Muscle layer of duodenum (tissue), 2 donors: ENCODE results near the gene GID8.

Experiments used
- H3K27ac ChIP-seq: one replicate; pipeline ENCODE4 v1.7.0; 2013; ENCODE audit warnings: mild to moderate bottlenecking, low read length
- H3K27me3 ChIP-seq: one replicate; pipeline ENCODE4 v1.7.0; 2013; ENCODE audit warnings: low read depth, mild to moderate bottlenecking, control low read depth, low read length
- H3K36me3 ChIP-seq, 2 donors: one replicate each; pipeline ENCODE4 v1.7.0; 2013; ENCODE audit warnings: low read length in 2 of 2, control low read depth in 1 of 2, mild to moderate bottlenecking in 1 of 2; ENCODE audit not compliant: insufficient read depth in 2 of 2, control insufficient read depth in 1 of 2
- H3K4me1 ChIP-seq, 2 donors: one replicate each; pipeline ENCODE4 v1.7.0; 2013; ENCODE audit warnings: low read length in 2 of 2, mild to moderate bottlenecking in 2 of 2, control low read depth in 1 of 2, moderate library complexity in 1 of 2; ENCODE audit not compliant: insufficient read depth in 2 of 2, control insufficient read depth in 1 of 2
- H3K4me3 ChIP-seq, 2 donors: one replicate each; pipeline ENCODE4 v1.7.0; 2013; ENCODE audit warnings: low read length in 2 of 2, low read depth in 1 of 2, mild to moderate bottlenecking in 1 of 2
- H3K9me3 ChIP-seq, 2 donors: one replicate each; pipeline ENCODE4 v1.7.0; 2013; ENCODE audit warnings: low read length in 2 of 2, control low read depth in 1 of 2, mild to moderate bottlenecking in 1 of 2; ENCODE audit not compliant: control insufficient read depth in 1 of 2
- donor health status: healthy.

The GID8 gene

DNA sequence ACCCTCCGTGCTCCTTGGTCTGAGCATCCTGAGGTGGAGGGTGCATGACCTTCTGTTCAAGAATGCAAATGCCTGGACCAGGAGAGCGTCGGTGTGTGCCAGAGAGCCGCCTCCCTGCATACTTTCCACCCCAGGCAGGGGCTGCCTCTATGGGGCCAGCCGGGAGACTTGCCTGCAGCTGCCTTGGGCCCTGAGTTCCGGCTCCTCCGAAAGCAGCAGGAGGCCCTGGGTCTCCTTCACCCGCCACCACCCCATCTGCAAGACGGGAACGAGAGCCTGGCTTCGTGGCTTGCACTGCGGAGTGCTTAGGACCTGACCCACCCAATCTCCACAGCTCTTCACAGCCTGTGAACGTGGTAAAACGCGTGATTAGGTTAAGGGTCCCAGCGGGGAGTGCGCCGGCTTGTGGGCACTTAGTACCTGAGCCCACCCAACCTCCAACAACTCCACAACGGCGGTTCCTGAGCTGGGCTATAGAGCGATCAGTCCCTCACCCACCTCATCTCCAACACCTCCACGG, 52.4 kb downstream of the GID8 start:
- H3K27ac ChIP-seq = no peak overlapping the region
- peaks cover 4% of the 10 kb centered on the region for H3K27me3 ChIP-seq
- no peaks in the 10 kb centered on the region for H3K9me3 ChIP-seq
- H3K4me1 ChIP-seq = no peaks in the 10 kb centered on the region
- H3K36me3 ChIP-seq = no peaks in the 10 kb centered on the region
- no peak overlapping the region for H3K4me3 ChIP-seq

DNA sequence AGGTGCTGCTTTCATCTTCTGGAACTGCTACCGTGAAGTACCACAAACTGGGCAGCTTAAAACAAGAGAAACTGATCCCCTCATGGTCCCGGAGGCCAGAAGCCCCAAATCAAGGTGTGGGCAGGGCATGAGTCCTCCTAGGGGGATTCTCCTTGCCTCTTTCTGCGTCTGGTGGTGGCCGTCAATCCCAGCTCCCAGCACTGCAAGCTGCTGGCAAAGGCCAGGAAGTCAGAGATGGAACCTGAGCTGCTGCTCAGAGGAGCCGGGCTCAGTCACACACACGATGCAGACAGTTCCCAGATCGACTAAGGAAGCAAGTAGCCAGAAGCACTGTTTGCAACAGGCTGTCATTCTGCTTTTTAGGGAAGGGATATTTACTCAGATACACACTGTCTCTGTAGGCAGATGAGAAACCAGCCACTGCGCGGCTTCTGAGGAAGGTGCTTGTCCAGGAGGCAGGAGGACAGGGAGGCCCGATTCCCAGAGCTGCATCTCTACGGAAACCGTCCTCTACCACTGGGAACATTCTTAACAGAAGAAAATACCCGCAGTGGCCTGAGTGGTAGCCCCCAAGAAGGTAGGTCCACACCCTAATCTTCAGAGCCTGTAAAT, 53.4 kb downstream of the GID8 start:
- Histone ChIP-seq H3K4me1 (no peaks in the 10 kb centered on the region), H3K9me3 (no peaks in the 10 kb centered on the region), H3K27me3 (peaks cover 4% of the 10 kb centered on the region), H3K27ac (no peak overlapping the region), H3K36me3 (no peaks in the 10 kb centered on the region), H3K4me3 (no peak overlapping the region)

DNA sequence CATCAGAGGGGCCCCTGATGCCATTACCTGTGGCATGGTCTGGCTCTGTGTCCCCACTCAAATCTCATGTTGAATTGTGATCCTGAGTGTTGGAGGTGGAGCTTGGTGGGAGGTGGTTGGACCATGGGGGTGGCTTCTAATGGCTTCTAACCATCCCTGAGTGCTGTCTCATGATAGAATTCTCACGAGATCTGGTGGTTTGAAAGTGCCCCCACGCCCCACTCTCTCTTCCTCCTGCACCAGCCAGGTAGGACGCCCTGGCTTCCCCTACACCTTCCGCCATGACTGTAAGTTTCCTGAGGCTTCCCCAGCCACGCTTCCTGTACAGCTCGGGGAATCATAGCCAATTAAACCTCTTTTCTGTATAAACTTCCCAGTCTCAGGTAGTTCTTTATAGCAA, 53.9 kb downstream of the GID8 start:
- no peaks in the 10 kb centered on the region for H3K9me3 ChIP-seq
- H3K4me3 ChIP-seq = no peak overlapping the region
- peaks cover 4% of the 10 kb centered on the region for H3K27me3 ChIP-seq
- no peaks in the 10 kb centered on the region for H3K36me3 ChIP-seq
- no peaks in the 10 kb centered on the region for H3K4me1 ChIP-seq
- no peak overlapping the region for H3K27ac ChIP-seq

DNA sequence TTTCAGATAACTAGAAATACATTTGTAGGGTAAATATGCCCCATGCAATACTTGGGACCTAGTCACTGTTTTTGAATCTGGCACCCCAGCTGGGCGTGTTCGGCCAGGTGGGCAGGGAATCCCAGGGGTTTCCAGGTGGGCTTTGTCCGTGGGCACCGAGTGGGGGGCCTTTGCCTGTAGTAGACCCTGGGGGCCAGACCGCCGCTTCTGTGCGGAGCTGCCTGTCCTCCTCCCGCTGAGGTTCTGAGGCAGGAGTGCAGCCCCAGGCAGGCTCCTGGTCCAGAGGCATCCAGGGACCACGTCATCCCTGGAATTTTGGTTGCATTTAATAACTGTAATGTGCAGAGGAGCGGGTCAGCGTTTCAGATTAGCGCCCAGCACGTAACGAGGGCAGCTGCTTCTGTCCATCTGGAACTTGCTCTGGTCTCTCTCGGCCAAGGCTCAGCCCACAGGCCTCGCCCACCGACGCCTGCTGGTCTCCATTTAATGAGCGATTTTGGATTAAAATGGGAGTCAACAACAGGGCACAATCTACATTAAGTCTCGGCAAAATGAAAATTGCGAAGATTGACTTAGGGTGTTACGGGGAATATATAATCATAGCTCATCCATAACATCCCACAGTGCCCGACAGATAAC, 56.0 kb downstream of the GID8 start:
- Histone ChIP-seq H3K27ac (no peak overlapping the region), H3K4me1 (no peaks in the 10 kb centered on the region), H3K9me3 (no peaks in the 10 kb centered on the region), H3K27me3 (peaks cover 16% of the 10 kb centered on the region), H3K36me3 (no peaks in the 10 kb centered on the region), H3K4me3 (no peak overlapping the region)

DNA sequence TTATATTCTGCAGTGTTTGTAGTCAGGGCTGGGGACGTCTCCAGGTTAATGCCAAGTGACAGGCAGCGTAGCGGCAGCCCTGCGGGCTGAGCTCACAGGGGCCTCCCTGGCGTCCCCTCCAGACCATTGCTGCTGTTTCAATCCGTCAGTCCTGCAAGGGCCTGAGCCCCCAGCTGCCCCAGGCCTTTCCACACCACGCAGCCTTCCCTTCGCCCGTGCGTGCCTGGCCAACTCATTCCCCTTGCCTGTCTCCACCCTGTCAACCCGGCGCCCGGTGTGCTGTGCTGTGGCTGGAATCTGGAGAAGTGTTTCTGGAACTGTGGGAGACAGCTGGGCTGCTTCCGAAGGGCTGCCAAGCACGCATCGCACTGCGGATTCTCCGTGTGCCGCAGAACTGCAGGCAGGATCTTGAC, 56.9 kb downstream of the GID8 start:
- Histone ChIP-seq H3K27me3 (peaks cover 19% of the 10 kb centered on the region), H3K4me3 (no peak overlapping the region), H3K4me1 (no peaks in the 10 kb centered on the region), H3K9me3 (no peaks in the 10 kb centered on the region), H3K27ac (no peak overlapping the region), H3K36me3 (no peaks in the 10 kb centered on the region)

DNA sequence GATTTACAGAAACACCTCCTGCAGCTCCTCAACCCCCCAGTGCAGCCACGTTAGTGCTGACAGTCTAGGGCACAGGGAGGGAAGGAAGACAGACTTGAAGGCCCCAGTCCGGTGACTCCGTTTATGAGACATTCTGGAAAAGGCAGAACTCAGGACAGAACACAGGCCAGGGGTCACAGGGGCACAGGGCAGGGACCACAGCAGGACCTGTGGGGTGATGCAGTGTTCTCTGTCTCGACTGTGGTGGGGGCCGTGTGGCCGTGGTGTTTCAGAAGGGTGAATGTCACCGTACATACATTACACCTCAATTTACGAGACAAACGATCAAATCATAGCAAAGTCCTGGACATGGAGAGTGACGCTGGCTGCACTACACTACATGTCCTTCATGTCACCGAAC, 57.5 kb downstream of the GID8 start:
- H3K36me3 ChIP-seq = no peaks in the 10 kb centered on the region
- H3K4me3 ChIP-seq = no peak overlapping the region
- no peak overlapping the region for H3K27ac ChIP-seq
- peaks cover 19% of the 10 kb centered on the region for H3K27me3 ChIP-seq
- no peaks in the 10 kb centered on the region for H3K4me1 ChIP-seq
- H3K9me3 ChIP-seq = no peaks in the 10 kb centered on the region

DNA sequence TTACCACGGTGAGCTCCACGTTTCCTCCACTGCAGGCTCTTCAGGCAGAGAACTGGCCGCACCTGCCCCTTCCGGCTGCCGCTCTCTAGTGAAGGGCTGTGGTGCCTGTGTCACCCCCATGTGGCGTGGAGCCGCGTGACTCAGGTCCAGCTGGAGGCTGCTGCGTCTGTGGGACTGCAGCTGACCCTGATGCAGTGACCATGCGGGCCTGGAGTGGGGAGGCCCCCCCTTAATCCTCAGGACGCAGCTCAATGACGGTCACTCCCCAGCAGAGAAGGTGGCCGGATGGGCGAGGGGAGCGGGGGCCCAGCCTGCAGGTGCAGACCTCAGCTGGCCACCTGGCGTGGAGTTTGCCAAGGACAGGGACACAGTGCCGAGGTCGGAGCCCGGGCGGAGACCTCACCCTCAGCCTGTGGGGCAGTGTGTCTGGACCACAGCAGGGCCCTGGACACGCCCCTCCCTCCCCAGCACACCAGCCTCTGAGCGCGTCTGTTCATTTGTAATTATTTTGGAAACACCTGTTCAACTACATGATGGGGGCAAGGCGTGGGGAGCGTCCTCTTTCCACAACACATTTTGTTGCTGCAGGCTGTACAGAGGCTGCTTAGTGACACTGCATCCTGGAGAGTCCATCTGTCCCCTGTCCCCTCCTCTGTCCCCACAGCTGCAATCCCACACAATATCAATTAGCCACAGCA, 58.1 kb downstream of the GID8 start:
- Histone ChIP-seq H3K4me1 (no peaks in the 10 kb centered on the region), H3K36me3 (no peaks in the 10 kb centered on the region), H3K4me3 (no peak overlapping the region), H3K9me3 (no peaks in the 10 kb centered on the region), H3K27me3 (peaks cover 19% of the 10 kb centered on the region), H3K27ac (no peak overlapping the region)

DNA sequence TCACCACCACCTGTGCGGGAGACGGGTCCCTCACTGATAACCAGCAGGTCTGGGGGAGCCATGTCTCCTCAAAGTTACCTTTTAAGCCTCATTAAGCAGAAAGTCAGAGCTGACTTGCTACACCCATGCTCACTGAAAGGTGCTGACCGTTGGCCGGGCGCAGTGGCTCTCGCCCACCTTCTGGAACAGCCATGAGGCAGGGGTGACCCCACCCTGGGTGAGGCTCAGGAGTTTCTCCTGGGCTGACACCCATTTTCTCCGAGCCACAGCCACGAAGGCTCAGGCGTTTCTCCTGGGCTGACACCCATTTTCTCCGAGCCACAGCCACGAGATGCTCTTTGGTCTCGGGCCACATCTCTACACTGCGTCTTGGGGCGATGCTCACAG, 58.6 kb downstream of the GID8 start:
- H3K4me3 ChIP-seq = no peak overlapping the region
- peaks cover 19% of the 10 kb centered on the region for H3K27me3 ChIP-seq
- no peaks in the 10 kb centered on the region for H3K9me3 ChIP-seq
- no peaks in the 10 kb centered on the region for H3K4me1 ChIP-seq
- no peaks in the 10 kb centered on the region for H3K36me3 ChIP-seq
- no peak overlapping the region for H3K27ac ChIP-seq

DNA sequence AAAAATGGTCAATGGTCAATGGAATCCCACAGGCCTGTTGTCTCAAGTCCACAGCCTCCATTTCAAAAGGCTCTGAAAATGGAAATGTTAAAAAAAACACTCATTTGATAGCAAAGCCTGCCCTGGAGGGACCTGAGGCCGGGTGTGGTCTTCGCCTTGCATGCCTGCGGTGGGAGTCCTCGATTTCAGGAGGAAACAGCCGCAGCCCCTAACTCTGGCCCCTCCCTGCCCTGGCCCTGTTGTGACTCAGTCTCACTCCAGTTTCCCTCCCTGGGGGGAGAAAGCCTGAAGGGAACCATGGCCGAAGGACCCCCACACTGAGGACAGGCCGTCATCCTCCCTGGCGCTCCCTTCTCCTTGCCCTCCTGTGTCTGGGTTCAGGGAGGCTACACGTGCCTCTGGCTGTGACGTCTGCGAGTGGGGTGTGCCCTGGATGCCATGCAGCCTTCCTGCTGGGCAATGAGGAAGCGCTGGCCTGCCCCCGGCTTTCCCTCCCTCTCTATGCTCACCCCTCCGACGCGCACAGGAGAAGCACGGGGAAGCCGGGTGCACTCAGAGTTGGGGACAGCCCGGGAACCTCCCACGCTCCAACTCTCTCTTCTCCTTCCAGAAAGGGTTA, 59.6 kb downstream of the GID8 start:
- no peaks in the 10 kb centered on the region for H3K36me3 ChIP-seq
- H3K27me3 ChIP-seq = peaks cover 15% of the 10 kb centered on the region
- H3K4me1 ChIP-seq = no peaks in the 10 kb centered on the region
- no peak overlapping the region for H3K27ac ChIP-seq
- no peaks in the 10 kb centered on the region for H3K9me3 ChIP-seq
- H3K4me3 ChIP-seq = no peak overlapping the region
